Fibroblast of the aortic adventitia (primary cell): ENCODE results near the gene FNDC3A. TPM values are rescaled to one million over a fixed set of nuclear protein-coding genes. Genes with fewer than 3 reads are reported as not detected.

Experiments
- DNase-seq: peaks from one replicate; pipeline ENCODE4 v3.0.0-alpha.2; 2010; ENCODE audit warnings: low read depth
- H3K4me3 ChIP-seq: 2 replicates; pipeline ENCODE4 v1.5.1; 2011; ENCODE audit warnings: low read depth, mild to moderate bottlenecking, control low read depth, low read length, moderate library complexity
- CTCF ChIP-seq: IDR thresholded peaks from 2 replicates; pipeline ENCODE4 v1.5.1; 2011; ENCODE audit warnings: mild to moderate bottlenecking, low read length, control low read depth, inconsistent platforms; ENCODE audit not compliant: insufficient read depth
- total RNA-seq: library from RNA; depleted of rRNA; stranded (reverse); fragments of >200 nt; gene quantifications from 2 replicates; pipeline ENCODE4 v1.2.3, GENCODE V29; 2012; ENCODE audit warnings: low replicate concordance

Gene FNDC3A
- total RNA-seq, 1 donor: 71.6 TPM

- peak; percentile 28 for TF ChIP-seq CTCF
- H3K4me3 ChIP-seq: peak overlapping the region; percentile 82
- peak; percentile 66 for DNase-seq
These were observed 434 bp upstream of the FNDC3A start for GRCh38 chr13:48975101-48975855.

- no peak for TF ChIP-seq CTCF
- DNase-seq: peak; percentile 58
- peak overlapping the region; percentile 82 for H3K4me3 ChIP-seq
These were observed 1.0 kb downstream of the FNDC3A start for GRCh38 chr13:48976576-48977285.

- no peak for TF ChIP-seq CTCF
- peak overlapping the region; percentile 82 for H3K4me3 ChIP-seq
- DNase-seq: peak; percentile 32
These were observed 1.5 kb downstream of the FNDC3A start for GRCh38 chr13:48977286-48977625.

GRCh38 chr13:48977973-48978372, 2.3 kb downstream of the FNDC3A start:
- peak; percentile 44 for DNase-seq
- peak overlapping the region; percentile 82 for H3K4me3 ChIP-seq
- TF ChIP-seq CTCF: no peak

- H3K4me3 ChIP-seq: no peak overlapping the region
- TF ChIP-seq CTCF: no peak
- peak; percentile 51 for DNase-seq
These were observed 3.4 kb downstream of the FNDC3A start for GRCh38 chr13:48978942-48979601.

GRCh38 chr13:48979892-48980291, 4.2 kb downstream of the FNDC3A start:
- TF ChIP-seq CTCF: no peak
- H3K4me3 ChIP-seq: no peak overlapping the region
- DNase-seq: no peak
